Measurements from ENCODE around the gene KCNJ11.

DNA sequence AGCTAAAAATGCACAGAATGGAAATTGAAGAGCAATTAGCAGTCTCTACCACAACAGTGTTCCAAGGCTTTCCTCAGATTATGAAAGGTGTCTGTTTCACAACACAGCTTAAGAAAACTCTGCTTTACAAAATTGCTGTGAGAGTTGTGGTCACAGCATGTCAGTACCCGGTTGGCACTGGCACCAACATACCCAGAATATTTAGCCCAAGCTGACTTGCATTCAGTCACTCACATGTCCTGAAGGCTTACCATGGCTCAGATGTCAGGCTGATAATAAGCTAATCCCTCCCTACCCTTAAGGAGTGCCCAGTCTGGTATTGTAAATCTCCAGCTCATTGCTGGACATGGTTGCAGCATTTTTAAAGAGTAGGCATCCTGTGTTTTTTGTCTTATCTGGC lies 22.0 kb downstream of the KCNJ11 start:
- TF ChIP-seq, protein P1, sequence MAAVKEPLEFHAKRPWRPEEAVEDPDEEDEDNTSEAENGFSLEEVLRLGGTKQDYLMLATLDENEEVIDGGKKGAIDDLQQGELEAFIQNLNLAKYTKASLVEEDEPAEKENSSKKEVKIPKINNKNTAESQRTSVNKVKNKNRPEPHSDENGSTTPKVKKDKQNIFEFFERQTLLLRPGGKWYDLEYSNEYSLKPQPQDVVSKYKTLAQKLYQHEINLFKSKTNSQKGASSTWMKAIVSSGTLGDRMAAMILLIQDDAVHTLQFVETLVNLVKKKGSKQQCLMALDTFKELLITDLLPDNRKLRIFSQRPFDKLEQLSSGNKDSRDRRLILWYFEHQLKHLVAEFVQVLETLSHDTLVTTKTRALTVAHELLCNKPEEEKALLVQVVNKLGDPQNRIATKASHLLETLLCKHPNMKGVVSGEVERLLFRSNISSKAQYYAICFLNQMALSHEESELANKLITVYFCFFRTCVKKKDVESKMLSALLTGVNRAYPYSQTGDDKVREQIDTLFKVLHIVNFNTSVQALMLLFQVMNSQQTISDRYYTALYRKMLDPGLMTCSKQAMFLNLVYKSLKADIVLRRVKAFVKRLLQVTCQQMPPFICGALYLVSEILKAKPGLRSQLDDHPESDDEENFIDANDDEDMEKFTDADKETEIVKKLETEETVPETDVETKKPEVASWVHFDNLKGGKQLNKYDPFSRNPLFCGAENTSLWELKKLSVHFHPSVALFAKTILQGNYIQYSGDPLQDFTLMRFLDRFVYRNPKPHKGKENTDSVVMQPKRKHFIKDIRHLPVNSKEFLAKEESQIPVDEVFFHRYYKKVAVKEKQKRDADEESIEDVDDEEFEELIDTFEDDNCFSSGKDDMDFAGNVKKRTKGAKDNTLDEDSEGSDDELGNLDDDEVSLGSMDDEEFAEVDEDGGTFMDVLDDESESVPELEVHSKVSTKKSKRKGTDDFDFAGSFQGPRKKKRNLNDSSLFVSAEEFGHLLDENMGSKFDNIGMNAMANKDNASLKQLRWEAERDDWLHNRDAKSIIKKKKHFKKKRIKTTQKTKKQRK (IDR thresholded peaks at IDR 0.05; ENCODE audit: low read length), result no peak
- TF ChIP-seq ZSCAN25 (CRISPR knock-in tag; IDR thresholded peaks at IDR 0.05), result no peak
- TF ChIP-seq, protein P2, sequence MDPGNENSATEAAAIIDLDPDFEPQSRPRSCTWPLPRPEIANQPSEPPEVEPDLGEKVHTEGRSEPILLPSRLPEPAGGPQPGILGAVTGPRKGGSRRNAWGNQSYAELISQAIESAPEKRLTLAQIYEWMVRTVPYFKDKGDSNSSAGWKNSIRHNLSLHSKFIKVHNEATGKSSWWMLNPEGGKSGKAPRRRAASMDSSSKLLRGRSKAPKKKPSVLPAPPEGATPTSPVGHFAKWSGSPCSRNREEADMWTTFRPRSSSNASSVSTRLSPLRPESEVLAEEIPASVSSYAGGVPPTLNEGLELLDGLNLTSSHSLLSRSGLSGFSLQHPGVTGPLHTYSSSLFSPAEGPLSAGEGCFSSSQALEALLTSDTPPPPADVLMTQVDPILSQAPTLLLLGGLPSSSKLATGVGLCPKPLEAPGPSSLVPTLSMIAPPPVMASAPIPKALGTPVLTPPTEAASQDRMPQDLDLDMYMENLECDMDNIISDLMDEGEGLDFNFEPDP (CRISPR knock-in tag; conservative IDR thresholded peaks at IDR 0.05), result no peak
- no peak for TF ChIP-seq POLR2A (IDR thresholded peaks at IDR 0.05; ENCODE audit: insufficient read depth in 1 of 2, low read depth in 2 of 2, low read length in 2 of 2)
- TF ChIP-seq ZNF672 (CRISPR knock-in tag; IDR thresholded peaks at IDR 0.05), result no peak
- no peak for TF ChIP-seq MAFF (IDR thresholded peaks at IDR 0.05; ENCODE audit: low read depth, low read length)
- TF ChIP-seq, protein P3, sequence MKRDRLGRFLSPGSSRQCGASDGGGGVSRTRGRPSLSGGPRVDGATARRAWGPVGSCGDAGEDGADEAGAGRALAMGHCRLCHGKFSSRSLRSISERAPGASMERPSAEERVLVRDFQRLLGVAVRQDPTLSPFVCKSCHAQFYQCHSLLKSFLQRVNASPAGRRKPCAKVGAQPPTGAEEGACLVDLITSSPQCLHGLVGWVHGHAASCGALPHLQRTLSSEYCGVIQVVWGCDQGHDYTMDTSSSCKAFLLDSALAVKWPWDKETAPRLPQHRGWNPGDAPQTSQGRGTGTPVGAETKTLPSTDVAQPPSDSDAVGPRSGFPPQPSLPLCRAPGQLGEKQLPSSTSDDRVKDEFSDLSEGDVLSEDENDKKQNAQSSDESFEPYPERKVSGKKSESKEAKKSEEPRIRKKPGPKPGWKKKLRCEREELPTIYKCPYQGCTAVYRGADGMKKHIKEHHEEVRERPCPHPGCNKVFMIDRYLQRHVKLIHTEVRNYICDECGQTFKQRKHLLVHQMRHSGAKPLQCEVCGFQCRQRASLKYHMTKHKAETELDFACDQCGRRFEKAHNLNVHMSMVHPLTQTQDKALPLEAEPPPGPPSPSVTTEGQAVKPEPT (CRISPR knock-in tag; IDR thresholded peaks at IDR 0.05; ENCODE audit: low read depth), result no peak
- TF ChIP-seq, protein P4, sequence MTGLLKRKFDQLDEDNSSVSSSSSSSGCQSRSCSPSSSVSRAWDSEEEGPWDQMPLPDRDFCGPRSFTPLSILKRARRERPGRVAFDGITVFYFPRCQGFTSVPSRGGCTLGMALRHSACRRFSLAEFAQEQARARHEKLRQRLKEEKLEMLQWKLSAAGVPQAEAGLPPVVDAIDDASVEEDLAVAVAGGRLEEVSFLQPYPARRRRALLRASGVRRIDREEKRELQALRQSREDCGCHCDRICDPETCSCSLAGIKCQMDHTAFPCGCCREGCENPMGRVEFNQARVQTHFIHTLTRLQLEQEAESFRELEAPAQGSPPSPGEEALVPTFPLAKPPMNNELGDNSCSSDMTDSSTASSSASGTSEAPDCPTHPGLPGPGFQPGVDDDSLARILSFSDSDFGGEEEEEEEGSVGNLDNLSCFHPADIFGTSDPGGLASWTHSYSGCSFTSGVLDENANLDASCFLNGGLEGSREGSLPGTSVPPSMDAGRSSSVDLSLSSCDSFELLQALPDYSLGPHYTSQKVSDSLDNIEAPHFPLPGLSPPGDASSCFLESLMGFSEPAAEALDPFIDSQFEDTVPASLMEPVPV (CRISPR knock-in tag; IDR thresholded peaks at IDR 0.05), result no peak
- no peak for TF ChIP-seq ZNF790 (CRISPR knock-in tag; IDR thresholded peaks at IDR 0.05; ENCODE audit: borderline replicate concordance)
- TF ChIP-seq YEATS2 (CRISPR knock-in tag; IDR thresholded peaks at IDR 0.05; ENCODE audit: borderline replicate concordance), result no peak
- TF ChIP-seq, protein P5, sequence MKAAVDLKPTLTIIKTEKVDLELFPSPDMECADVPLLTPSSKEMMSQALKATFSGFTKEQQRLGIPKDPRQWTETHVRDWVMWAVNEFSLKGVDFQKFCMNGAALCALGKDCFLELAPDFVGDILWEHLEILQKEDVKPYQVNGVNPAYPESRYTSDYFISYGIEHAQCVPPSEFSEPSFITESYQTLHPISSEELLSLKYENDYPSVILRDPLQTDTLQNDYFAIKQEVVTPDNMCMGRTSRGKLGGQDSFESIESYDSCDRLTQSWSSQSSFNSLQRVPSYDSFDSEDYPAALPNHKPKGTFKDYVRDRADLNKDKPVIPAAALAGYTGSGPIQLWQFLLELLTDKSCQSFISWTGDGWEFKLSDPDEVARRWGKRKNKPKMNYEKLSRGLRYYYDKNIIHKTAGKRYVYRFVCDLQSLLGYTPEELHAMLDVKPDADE (CRISPR knock-in tag; IDR thresholded peaks at IDR 0.05), result no peak
- TF ChIP-seq TEAD3 (CRISPR knock-in tag; optimal IDR thresholded peaks at IDR 0.05; ENCODE audit: borderline replicate concordance), result no peak
